Lung (tissue), 13 donors: ENCODE data around the gene RUSC1. TPM values are rescaled to one million over a fixed set of nuclear protein-coding genes. Genes with fewer than 3 reads are reported as not detected.
A peak's percentile ranks its signal among the peaks of the same experiment; 100 is the strongest.

ENCODE experiments used
- ATAC-seq: fragments of 200-7000 bp; cut with Tn5 transposase; one replicate; pipeline ENCODE4 v1.9.1; 2020; ENCODE audit warnings: moderate number of reproducible peaks; ENCODE audit not compliant: insufficient read depth, low FRiP score
- DNase-seq, 3 donors: peaks; one replicate each; pipeline ENCODE4 v3.0.0-alpha.2; 2013 to 2017
- H3K27ac ChIP-seq, 2 donors: one replicate each; pipeline ENCODE4 v1.5.1; 2013; ENCODE audit warnings: mild to moderate bottlenecking in 2 of 2, moderate library complexity in 2 of 2, control low read depth in 1 of 2, inconsistent platforms in 1 of 2, low read depth in 1 of 2, low read length in 1 of 2
- H3K27me3 ChIP-seq, 3 donors: one replicate each; pipeline ENCODE4 v1.5.1; 2013; ENCODE audit warnings: low read length in 2 of 3; ENCODE audit not compliant: control insufficient read depth in 3 of 3, insufficient read depth in 3 of 3
- H3K36me3 ChIP-seq, 4 donors: one replicate each; pipeline ENCODE4 v1.5.1; 2013; ENCODE audit warnings: low read length in 4 of 4, mild to moderate bottlenecking in 1 of 4, moderate library complexity in 1 of 4; ENCODE audit not compliant: control insufficient read depth in 4 of 4, insufficient read depth in 4 of 4
- H3K4me1 ChIP-seq, 5 donors: one replicate each; pipeline ENCODE4 v1.5.1; 2013; ENCODE audit warnings: low read length in 5 of 5, mild to moderate bottlenecking in 2 of 5, moderate library complexity in 1 of 5; ENCODE audit not compliant: control insufficient read depth in 5 of 5, insufficient read depth in 5 of 5
- H3K4me3 ChIP-seq: one replicate; pipeline ENCODE4 v1.5.1; 2013; ENCODE audit warnings: mild to moderate bottlenecking, control low read depth, moderate library complexity
- H3K9ac ChIP-seq, 2 donors: one replicate each; pipeline ENCODE4 v1.5.1; 2013; ENCODE audit warnings: low read length in 2 of 2, control low read depth in 1 of 2; ENCODE audit not compliant: insufficient read depth in 1 of 2
- H3K9me3 ChIP-seq, 4 donors: one replicate each; pipeline ENCODE4 v1.5.1; 2013; ENCODE audit warnings: low read length in 3 of 4, mild to moderate bottlenecking in 1 of 4, moderate library complexity in 1 of 4; ENCODE audit not compliant: control insufficient read depth in 4 of 4, insufficient read depth in 3 of 4
- WGBS, 2 donors: extraction: QIAGEN DNeasy Blood & Tissue Kit; methylation state at CpG; one replicate each; pipeline ENCODE4 v1.1.7; 2013; 5-methylcytosine and 5-hydroxymethylcytosine counted together
- polyA plus RNA-seq, 2 donors: library from polyadenylated mRNA; stranded (reverse); fragments of 200-250 nt; gene quantifications; one replicate each; pipeline ENCODE4 v1.2.1, GENCODE V29; 2013
- small RNA-seq: library from RNA; depleted of rRNA; stranded (forward); fragments of <200 nt; gene quantifications from one replicate; pipeline ENCODE3, GENCODE V24; 2014; ENCODE audit warnings: low replicate concordance
- total RNA-seq, 2 donors: library from RNA; depleted of rRNA in 1 of 2; stranded (reverse); fragments of >200 nt in 1 of 2; gene quantifications; one replicate each; pipeline ENCODE4 v1.2.1, GENCODE V29; 2014 to 2021
- TF ChIP-seq, protein P1 (sequence below): IDR thresholded peaks from 2 replicates; pipeline ENCODE4 v1.5.1; 2012; ENCODE audit warnings: mild to moderate bottlenecking; ENCODE audit errors: control extremely low read depth, extremely low read depth
- donor health status: control.
- donor health status: control.
- donor health status: Bipolar disorder and iron deficiency.
- donor health status: healthy.
- donor health status: DM: yes; HTN: yes; CAD: no.

Gene RUSC1
- total and polyA plus RNA-seq, 4 donors: 18.2 to 37.7 (median 22.8) TPM

DNA sequence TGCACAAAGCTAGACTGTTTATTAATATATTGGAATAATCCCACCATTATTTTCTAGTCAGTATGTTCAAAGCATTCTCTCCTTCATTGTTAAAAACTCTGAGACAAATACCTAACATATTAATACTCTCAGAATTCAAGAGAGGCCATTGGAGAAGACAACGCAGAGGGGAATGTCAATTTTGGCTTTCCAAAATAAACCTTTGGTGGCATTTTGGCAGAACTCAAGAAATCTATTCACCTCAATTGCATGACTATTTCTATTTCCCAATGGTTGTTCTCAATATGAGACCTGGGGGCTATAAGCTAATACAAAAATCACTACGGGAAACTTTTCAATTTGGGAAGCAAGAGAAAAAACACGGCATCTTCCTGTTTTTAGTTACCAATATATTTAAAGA lies 58.5 kb downstream of the RUSC1 start:
- Histone ChIP-seq H3K9me3 (no peaks in the 10 kb centered on the region), H3K9ac (no peak overlapping the region), H3K4me3 (no peak overlapping the region), H3K4me1 (peaks cover 0 to 7% (median 0%) of the 10 kb centered on the region in 5 donors), H3K27me3 (no peaks in the 10 kb centered on the region), H3K27ac (peak overlapping the region in 1 of 2 donors; percentile 53), H3K36me3 (peaks cover 9 to 32% (median 21%) of the 10 kb centered on the region in 4 donors)
- 43 to 78% methylated on average over 3 of the region's 3 CpGs for WGBS, 2 donors
- TF ChIP-seq, protein P1, sequence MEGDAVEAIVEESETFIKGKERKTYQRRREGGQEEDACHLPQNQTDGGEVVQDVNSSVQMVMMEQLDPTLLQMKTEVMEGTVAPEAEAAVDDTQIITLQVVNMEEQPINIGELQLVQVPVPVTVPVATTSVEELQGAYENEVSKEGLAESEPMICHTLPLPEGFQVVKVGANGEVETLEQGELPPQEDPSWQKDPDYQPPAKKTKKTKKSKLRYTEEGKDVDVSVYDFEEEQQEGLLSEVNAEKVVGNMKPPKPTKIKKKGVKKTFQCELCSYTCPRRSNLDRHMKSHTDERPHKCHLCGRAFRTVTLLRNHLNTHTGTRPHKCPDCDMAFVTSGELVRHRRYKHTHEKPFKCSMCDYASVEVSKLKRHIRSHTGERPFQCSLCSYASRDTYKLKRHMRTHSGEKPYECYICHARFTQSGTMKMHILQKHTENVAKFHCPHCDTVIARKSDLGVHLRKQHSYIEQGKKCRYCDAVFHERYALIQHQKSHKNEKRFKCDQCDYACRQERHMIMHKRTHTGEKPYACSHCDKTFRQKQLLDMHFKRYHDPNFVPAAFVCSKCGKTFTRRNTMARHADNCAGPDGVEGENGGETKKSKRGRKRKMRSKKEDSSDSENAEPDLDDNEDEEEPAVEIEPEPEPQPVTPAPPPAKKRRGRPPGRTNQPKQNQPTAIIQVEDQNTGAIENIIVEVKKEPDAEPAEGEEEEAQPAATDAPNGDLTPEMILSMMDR: no peak
- ATAC-seq (no peak), DNase-seq (no peak)

DNA sequence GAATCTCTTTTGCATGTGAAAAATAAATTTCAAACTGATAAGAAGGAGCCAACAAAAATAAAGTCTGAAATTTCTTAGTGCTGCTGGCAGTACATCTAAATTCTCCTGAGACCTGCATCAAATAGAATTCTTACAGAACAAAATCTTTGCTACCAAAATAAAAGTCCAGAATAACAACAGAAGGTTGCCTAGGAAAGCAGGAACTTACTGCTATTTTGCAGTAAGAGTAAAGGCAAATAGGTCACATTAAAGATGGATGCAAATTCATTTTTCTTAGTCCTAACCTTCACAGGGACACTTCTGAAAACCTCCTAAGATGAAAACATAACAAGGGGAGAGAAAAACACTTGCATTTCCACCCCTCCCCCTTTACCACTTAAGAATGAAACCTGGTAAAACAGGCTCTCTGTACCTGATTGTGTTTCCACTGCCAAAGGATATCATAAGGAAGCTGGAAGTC lies 59.0 kb downstream of the RUSC1 start:
- Histone ChIP-seq H3K9ac (no peak overlapping the region), H3K4me1 (peaks cover 0 to 7% (median 0%) of the 10 kb centered on the region in 5 donors), H3K9me3 (no peaks in the 10 kb centered on the region), H3K27ac (peak overlapping the region in 1 of 2 donors; percentile 45), H3K27me3 (no peaks in the 10 kb centered on the region), H3K36me3 (peaks cover 9 to 28% (median 21%) of the 10 kb centered on the region in 4 donors), H3K4me3 (no peak overlapping the region)
- DNase-seq (peak in 2 of 3 donors; percentile 48 to 71), ATAC-seq (no peak)
- TF ChIP-seq, protein P1: no peak

Small RNA genes lying within 50 kb of the gene (small RNA-seq; reads per million reads assigned to genes)
- not detected for gene RNU6-106P

Other genes starting within 250 kb of the RUSC1 start
- gene EFNA3, start 242.1 kb upstream of the RUSC1 start, total RNA-seq: 1 to 10 TPM; 1.1 to 1.9 TPM
- gene EFNA3, start 242.1 kb upstream of the RUSC1 start, polyA plus RNA-seq: 1 to 10 TPM; 1.5 to 1.8 TPM
- gene EFNA1, start 193.0 kb upstream of the RUSC1 start, total RNA-seq: 100 to 1,000 TPM; 111 to 202 TPM
- gene EFNA1, start 193.0 kb upstream of the RUSC1 start, polyA plus RNA-seq: 100 to 1,000 TPM; 149 to 187 TPM
- gene SLC50A1, start 185.0 kb upstream of the RUSC1 start, total RNA-seq: 10 to 100 TPM; 26.3 to 60.3 TPM
- 100 to 1,000 TPM in 1 of 2 donors, 10 to 100 TPM in 1; 76.6 to 114 TPM for gene SLC50A1, start 185.0 kb upstream of the RUSC1 start, polyA plus RNA-seq
- gene DPM3, start 180.4 kb upstream of the RUSC1 start, total RNA-seq: 10 to 100 TPM; 33.7 to 99.6 TPM
- 100 to 1,000 TPM; 166 to 491 TPM for gene DPM3, start 180.4 kb upstream of the RUSC1 start, polyA plus RNA-seq
- gene KRTCAP2, start 147.6 kb upstream of the RUSC1 start, total RNA-seq: 100 to 1,000 TPM in 1 of 2 donors, 10 to 100 TPM in 1; 58.2 to 162 TPM
- 100 to 1,000 TPM; 218 to 592 TPM for gene KRTCAP2, start 147.6 kb upstream of the RUSC1 start, polyA plus RNA-seq
- under 1 TPM; 0.60 to 0.71 TPM for gene TRIM46, start 147.0 kb upstream of the RUSC1 start, total RNA-seq
- gene TRIM46, start 147.0 kb upstream of the RUSC1 start, polyA plus RNA-seq: under 1 TPM; 0.26 to 0.31 TPM
- gene THBS3, start 113.0 kb upstream of the RUSC1 start, total RNA-seq: 10 to 100 TPM; 26.6 to 33.1 TPM
- 10 to 100 TPM; 11.4 to 22.1 TPM for gene THBS3, start 113.0 kb upstream of the RUSC1 start, polyA plus RNA-seq
- 10 to 100 TPM; 25.6 to 46.7 TPM for gene MTX1, start 112.2 kb upstream of the RUSC1 start, total RNA-seq
- 10 to 100 TPM; 69.9 to 72.1 TPM for gene MTX1, start 112.2 kb upstream of the RUSC1 start, polyA plus RNA-seq
- 10 to 100 TPM in 1 of 2 donors, 1 to 10 TPM in 1; 9.0 to 28.7 TPM for gene ENTREP3, start 65.4 kb upstream of the RUSC1 start, total RNA-seq
- gene ENTREP3, start 65.4 kb upstream of the RUSC1 start, polyA plus RNA-seq: 10 to 100 TPM in 1 of 2 donors, 1 to 10 TPM in 1; 8.4 to 16.8 TPM
- 10 to 100 TPM; 29.9 to 84.6 TPM for gene SCAMP3, start 58.5 kb upstream of the RUSC1 start, total RNA-seq
- gene SCAMP3, start 58.5 kb upstream of the RUSC1 start, polyA plus RNA-seq: 10 to 100 TPM; 55.0 to 90.3 TPM
- 10 to 100 TPM; 55.5 to 56.5 TPM for gene CLK2, start 47.4 kb upstream of the RUSC1 start, total RNA-seq
- gene CLK2, start 47.4 kb upstream of the RUSC1 start, polyA plus RNA-seq: 10 to 100 TPM; 41.1 to 53.0 TPM
- gene HCN3, start 43.4 kb upstream of the RUSC1 start, total RNA-seq: 1 to 10 TPM; 2.2 to 4.7 TPM
- 1 to 10 TPM; 1.0 to 2.3 TPM for gene HCN3, start 43.4 kb upstream of the RUSC1 start, polyA plus RNA-seq
- under 1 TPM in 1 of 2 donors, not detected in 1; 0.09 TPM for gene PKLR, start 19.5 kb upstream of the RUSC1 start, total RNA-seq
- gene PKLR, start 19.5 kb upstream of the RUSC1 start, polyA plus RNA-seq: under 1 TPM in 1 of 2 donors, not detected in 1; 0.02 TPM
- 100 to 1,000 TPM; 193 to 316 TPM for gene FDPS, start 12.0 kb upstream of the RUSC1 start, total RNA-seq
- gene FDPS, start 12.0 kb upstream of the RUSC1 start, polyA plus RNA-seq: 100 to 1,000 TPM; 301 to 385 TPM
- gene ASH1L, start 241.9 kb downstream of the RUSC1 start, total RNA-seq: 10 to 100 TPM; 46.1 to 92.5 TPM
- 1 to 10 TPM; 8.1 to 8.9 TPM for gene ASH1L, start 241.9 kb downstream of the RUSC1 start, polyA plus RNA-seq